GM18873 (cell line): ENCODE measurements around the gene OR6F1.
"Not testable (repeated sequence)": the region's sequence is repeated elsewhere in the genome, so short reads cannot be mapped to it uniquely, and the experiment has no call there.

ENCODE experiments used
- ATAC-seq: cut with Tn5 transposase; IDR thresholded peaks from one replicate; pipeline ENCODE4 v1.9.1; 2021; ENCODE audit warnings: mild to moderate bottlenecking, moderate library complexity, moderate number of reproducible peaks; ENCODE audit not compliant: unreplicated experiment, low FRiP score

OR6F1 gene

GRCh38 chr1:247716546-247716945 lies at the start of gene OR6F1:
Gene OR6F1 (minus strand): TSS chr1:247716646. CDS start chr1:247712755, 3,891 bp downstream.
- ATAC-seq: no peak

GRCh38 chr1:247760456-247760855 lies 44.0 kb upstream of the OR6F1 start, which contains the start of gene OR1C1:
Gene OR1C1 (minus strand): TSS chr1:247760556. CDS start chr1:247758406, 2,150 bp downstream.
- no peak for ATAC-seq

GRCh38 chr1:247754311-247754710 lies 37.9 kb upstream of the OR6F1 start:
- not testable (repeated sequence) for ATAC-seq

- no peak for ATAC-seq
These were observed 33.4 kb upstream of the OR6F1 start for GRCh38 chr1:247749870-247750269.

- ATAC-seq: no peak
These were observed 31.6 kb upstream of the OR6F1 start, which contains the start of gene OR14A2 for GRCh38 chr1:247748041-247748440. Gene OR14A2 (minus strand): TSS chr1:247748141.

- no peak for ATAC-seq
These were observed 31.2 kb upstream of the OR6F1 start for GRCh38 chr1:247747616-247748015.

- no peak for ATAC-seq
These were observed 30.0 kb upstream of the OR6F1 start for GRCh38 chr1:247746391-247746935.

GRCh38 chr1:247742215-247742760 lies 25.8 kb upstream of the OR6F1 start:
- ATAC-seq: not testable (repeated sequence)

GRCh38 chr1:247741756-247742155 lies 25.3 kb upstream of the OR6F1 start:
- no peak for ATAC-seq

- ATAC-seq: no peak
These were observed 24.3 kb upstream of the OR6F1 start for GRCh38 chr1:247740721-247741120.

- no peak for ATAC-seq
These were observed 21.9 kb upstream of the OR6F1 start, which contains the start of gene OR14K1 for GRCh38 chr1:247738315-247738714. Gene OR14K1 (plus strand): TSS chr1:247738615. CDS start chr1:247738615, 0 bp downstream.

- no peak for ATAC-seq
These were observed 4.8 kb upstream of the OR6F1 start for GRCh38 chr1:247721222-247721621.

- ATAC-seq: no peak
These were observed 2.7 kb downstream of the OR6F1 start for GRCh38 chr1:247713753-247714152.

GRCh38 chr1:247710681-247711080 lies 5.8 kb downstream of the OR6F1 start:
- ATAC-seq: not testable (repeated sequence)

GRCh38 chr1:247701338-247701737 lies 15.1 kb downstream of the OR6F1 start:
- no peak for ATAC-seq

GRCh38 chr1:247681288-247681897 lies 35.1 kb downstream of the OR6F1 start:
- peak; percentile 83 for ATAC-seq

- no peak for ATAC-seq
These were observed 36.3 kb downstream of the OR6F1 start for GRCh38 chr1:247680171-247680570.

GRCh38 chr1:247679639-247680038 lies 36.8 kb downstream of the OR6F1 start, which contains the start of gene OR13G1:
Gene OR13G1 (minus strand): TSS chr1:247679739. CDS start chr1:247673041, 6,698 bp downstream.
- no peak for ATAC-seq

- no peak for ATAC-seq
These were observed 47.2 kb downstream of the OR6F1 start for GRCh38 chr1:247669225-247669624.
